Right lobe of liver (tissue), 6 donors: ENCODE data around the gene CLCN7. TPM values are rescaled to one million over a fixed set of nuclear protein-coding genes. Genes with fewer than 3 reads are reported as not detected.

Experiments
- ATAC-seq, 4 donors: fragments of 200-7000 bp; cut with Tn5 transposase; one replicate each; pipeline ENCODE4 v1.9.1; 2020; ENCODE audit warnings: mild to moderate bottlenecking in 4 of 4, moderate library complexity in 4 of 4
- DNase-seq, 3 donors: peaks; one replicate each; pipeline ENCODE4 v3.0.0-alpha.2; 2020
- H3K27ac ChIP-seq, 3 donors: fragments of 200-600 bp; one replicate each; pipeline ENCODE4 v1.8.0; 2022
- H3K27me3 ChIP-seq, 2 donors: fragments of 200-600 bp; one replicate each; pipeline ENCODE4 v1.8.0; 2022
- H3K36me3 ChIP-seq, 4 donors: fragments of 200-600 bp; sonication (generic) in 1 of 4; one replicate each; pipeline versions ENCODE4 v1.5.1 to v1.8.0; 2017 to 2022; ENCODE audit warnings: control low read depth in 1 of 4
- H3K4me1 ChIP-seq, 4 donors: fragments of 200-600 bp; sonication (generic) in 1 of 4; one replicate each; pipeline versions ENCODE4 v1.5.1 to v1.8.0; 2017 to 2022; ENCODE audit warnings: control low read depth in 1 of 4
- H3K4me3 ChIP-seq, 3 donors: fragments of 200-600 bp; one replicate each; pipeline ENCODE4 v1.8.0; 2022
- H3K9me3 ChIP-seq, 4 donors: fragments of 200-600 bp; sonication (generic) in 1 of 4; one replicate each; pipeline versions ENCODE4 v1.5.1 to v1.8.0; 2017 to 2022; ENCODE audit warnings: control low read depth in 1 of 4
- CTCF ChIP-seq, 4 donors: fragments of 200-600 bp in 3 of 4; fragments of 450-650 bp in 1 of 4; IDR thresholded peaks; one replicate each; pipeline versions ENCODE4 v1.5.1 to v1.8.0; 2016 to 2022; ENCODE audit warnings: antibody characterized with exemption in 4 of 4, mild to moderate bottlenecking in 2 of 4
- POLR2A ChIP-seq: fragments of 450-650 bp; IDR thresholded peaks from one replicate; pipeline ENCODE4 v1.6.1; 2017; ENCODE audit warnings: antibody characterized with exemption, mild to moderate bottlenecking
- WGBS: methylation state at CpG from one replicate; pipeline ENCODE4 v1.1.6; 2018; ENCODE audit warnings: low coverage, low lambda C conversion rate; ENCODE audit not compliant: insufficient coverage; ENCODE audit errors: missing lambda C conversion rate; 5-methylcytosine and 5-hydroxymethylcytosine counted together
- intact Hi-C, 2 donors: fragments of 100-400 bp; cut with DNase I; formaldehyde crosslinking; loops; one replicate each; pipeline versions ENCODE4 v1.11.2 to v1.14.1; 2022
- total RNA-seq, 6 experiments: library from RNA; depleted of rRNA in 2 of 6; stranded (reverse); fragments of >200 nt in 2 of 6; fragmentation: NEBNext Ultra II Directional in 3 of 6; extraction: Animal tissue kit (Norgen Biotek cat#: 25700) in 3 of 6; gene quantifications; one replicate each; pipeline versions ENCODE4 v1.1.0 to v1.2.4, GENCODE V29; 2016 to 2023
- donor health status: DM: no; HTN: yes; CAD: no.
- donor health status: DM: no; HTN: no; CAD: no.
- donor health status: DM: no; HTN: no; CAD: no.
- donor health status: DM: no; HTN: yes; CAD: no.
- donor health status: DM: no; HTN: yes; CAD: no.

CLCN7 gene
- total RNA-seq, 6 experiments from 2014 or later, result 36.0 to 50.8 (median 40.8) TPM

- Histone ChIP-seq H3K9me3 (no peaks in the 10 kb centered on the region), H3K27ac (no peak overlapping the region), H3K4me3 (no peak overlapping the region), H3K4me1 (no peaks in the 10 kb centered on the region), H3K27me3 (no peaks in the 10 kb centered on the region), H3K36me3 (peaks cover 0 to 26% (median under 1%) of the 10 kb centered on the region in 4 donors)
- intact Hi-C loops, result no loop called here
- 93% methylated on average over 3 of the region's 11 CpGs for WGBS
- TF ChIP-seq CTCF (IDR thresholded peaks at IDR 0.05), result no peak
- no peak for DNase-seq
- ATAC-seq, result no peak
Measured at GRCh38 chr16:1447965-1448364, 26.9 kb downstream of the CLCN7 start.

DNA sequence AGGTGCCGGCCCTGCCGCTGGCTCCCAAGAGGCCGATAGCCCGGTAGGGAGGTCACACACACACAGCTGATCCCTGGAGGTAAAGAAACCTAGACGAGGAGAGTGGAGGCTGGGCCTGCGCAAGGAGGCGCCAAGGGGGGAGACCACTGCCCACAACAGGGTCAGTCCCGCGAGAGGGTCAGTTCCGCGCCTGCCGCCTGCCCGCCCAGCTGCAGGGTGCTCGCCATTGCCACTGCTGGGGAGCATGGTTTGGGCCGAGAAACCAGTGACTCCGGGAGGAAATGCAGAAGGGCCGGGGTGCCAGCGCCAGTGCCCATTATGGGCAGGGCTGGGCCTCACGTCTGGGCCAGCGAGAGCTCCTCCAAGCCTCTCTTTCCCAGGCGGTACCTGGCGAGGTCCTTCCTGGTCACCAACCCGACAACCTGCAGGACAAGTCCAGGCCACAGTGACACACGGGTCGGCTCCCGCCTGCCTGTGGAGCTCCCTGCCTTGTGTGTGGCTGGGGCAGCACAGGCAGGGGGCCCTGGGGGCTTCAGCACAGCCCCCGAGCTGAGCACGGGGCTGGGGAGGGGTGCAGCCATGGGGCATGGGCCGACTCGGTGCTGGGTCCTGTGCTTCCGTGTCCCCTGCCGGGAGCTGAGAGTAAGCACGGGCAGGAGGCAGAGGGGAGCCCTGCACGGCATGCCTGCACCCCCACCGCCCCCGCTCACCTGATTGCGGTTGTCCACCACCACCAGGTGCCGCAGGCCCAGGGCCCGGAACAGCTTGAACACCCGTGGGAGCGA lies 28.3 kb downstream of the CLCN7 start:
- DNase-seq, result no peak
- H3K36me3 ChIP-seq, result peaks cover 0 to 18% (median 0%) of the 10 kb centered on the region in 4 donors
- WGBS, result no CpG with 5 or more reads among the region's 41 CpGs

GRCh38 chr16:1445518-1446203 lies 29.2 kb downstream of the CLCN7 start:
- DNase-seq, result no peak
- no peak overlapping the region for H3K27ac ChIP-seq
- H3K27me3 ChIP-seq, result no peaks in the 10 kb centered on the region
- H3K4me1 ChIP-seq, result no peaks in the 10 kb centered on the region
- H3K36me3 ChIP-seq, result peaks cover 0 to 10% (median 0%) of the 10 kb centered on the region in 4 donors
- H3K4me3 ChIP-seq, result no peak overlapping the region
- TF ChIP-seq CTCF (IDR thresholded peaks at IDR 0.05) (no peak), POLR2A (no peak)
- WGBS, result 100% methylated on average over 1 of the region's 25 CpGs
- no peak for ATAC-seq
- no peaks in the 10 kb centered on the region for H3K9me3 ChIP-seq
- intact Hi-C loops, result no loop called here

More for the DNA sequence above, 28.3 kb downstream of the CLCN7 start:
- Histone ChIP-seq H3K4me1 (no peaks in the 10 kb centered on the region), H3K9me3 (no peaks in the 10 kb centered on the region), H3K4me3 (no peak overlapping the region), H3K27ac (no peak overlapping the region), H3K27me3 (no peaks in the 10 kb centered on the region)
- TF ChIP-seq POLR2A (no peak), CTCF (IDR thresholded peaks at IDR 0.05) (no peak)
- intact Hi-C loops, result no loop called here
- ATAC-seq, result no peak

DNA sequence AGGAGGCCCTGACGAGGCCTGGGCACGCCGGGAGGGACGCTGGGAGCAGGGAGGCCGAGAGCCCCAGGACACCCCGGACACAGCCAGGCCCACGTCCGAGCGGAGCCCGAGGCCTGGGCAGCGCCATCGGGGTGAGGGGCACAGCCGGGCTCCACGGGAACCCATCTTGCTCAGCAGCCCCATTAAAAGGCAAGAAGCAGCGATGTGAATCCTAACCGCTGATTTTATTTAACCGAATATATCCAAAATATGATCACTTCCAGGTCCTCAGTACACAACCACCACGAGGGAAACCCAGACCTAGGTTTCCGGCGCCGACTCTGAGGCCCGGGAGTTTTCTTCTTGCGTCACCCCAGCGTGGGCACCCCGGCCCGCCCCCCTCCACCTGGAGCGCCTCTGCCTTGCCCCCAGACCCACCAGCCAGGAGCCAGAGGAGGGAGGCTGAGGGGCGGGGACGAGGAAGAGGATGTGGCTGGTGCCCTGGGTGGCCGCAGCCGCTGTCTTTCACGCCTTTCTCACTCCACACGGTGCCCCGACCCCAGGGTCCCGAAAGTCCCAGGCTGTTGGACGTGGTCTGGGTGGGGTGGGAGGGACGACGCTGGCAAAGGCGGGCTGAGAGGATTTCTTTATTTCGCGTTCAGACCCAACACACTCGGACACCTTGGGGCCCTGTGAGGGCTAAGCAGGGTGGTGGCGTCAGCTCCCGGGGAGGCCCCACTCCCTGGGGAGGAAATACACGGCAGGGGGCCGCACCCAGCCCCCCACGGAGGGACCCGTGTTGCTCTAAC lies 29.9 kb downstream of the CLCN7 start:
- no peak overlapping the region for H3K27ac ChIP-seq
- H3K36me3 ChIP-seq, result peaks cover 0 to 10% (median 0%) of the 10 kb centered on the region in 4 donors
- ATAC-seq (peak in 1 of 4 donors; percentile 4), DNase-seq (no peak)
- H3K9me3 ChIP-seq, result no peaks in the 10 kb centered on the region
- H3K27me3 ChIP-seq, result no peaks in the 10 kb centered on the region
- H3K4me3 ChIP-seq, result no peak overlapping the region
- no peaks in the 10 kb centered on the region for H3K4me1 ChIP-seq
- intact Hi-C loops, result no loop called here
- TF ChIP-seq CTCF (IDR thresholded peaks at IDR 0.05) (no peak), POLR2A (no peak)
- 85% methylated on average over 18 of the region's 48 CpGs for WGBS
